ENCODE measurements around the gene PCNX3.

- TF ChIP-seq POLR2A (IDR thresholded peaks at IDR 0.05) (no peak), CTCF (IDR thresholded peaks at IDR 0.05) (no peak)
These were observed 46.1 kb downstream of the PCNX3 start for GRCh38 chr11:65661599-65662246.

Measured in Peyer's patch (tissue), 4 donors.